Vagina (tissue), 2 donors: ENCODE measurements around the gene PHAF1.

Source experiments
- CTCF ChIP-seq, 3 experiments: fragments of 450-650 bp in 2 of 3; fragments of 200-600 bp in 1 of 3; sonication (generic) in 1 of 3; IDR thresholded peaks; one replicate each; pipeline ENCODE4 v1.5.1; 2017 to 2019; ENCODE audit warnings: antibody characterized with exemption in 3 of 3, mild to moderate bottlenecking in 2 of 3, moderate library complexity in 2 of 3
- POLR2A ChIP-seq, 2 donors: fragments of 450-650 bp; IDR thresholded peaks; one replicate each; pipeline ENCODE4 v1.6.1; 2017; ENCODE audit warnings: antibody characterized with exemption in 2 of 2, mild to moderate bottlenecking in 2 of 2, moderate library complexity in 2 of 2
- POLR2AphosphoS5 ChIP-seq, 2 donors: sonication (generic); formaldehyde crosslinking; IDR thresholded peaks; one replicate each; pipeline ENCODE4 v1.9.0; 2017; ENCODE audit warnings: antibody characterized with exemption in 2 of 2, mild to moderate bottlenecking in 2 of 2, low read depth in 1 of 2; ENCODE audit not compliant: insufficient read depth in 1 of 2

GRCh38 chr16:67194260-67194659 lies 84.5 kb downstream of the PHAF1 start:
- no peak for TF ChIP-seq CTCF (IDR thresholded peaks at IDR 0.05)
- TF ChIP-seq POLR2A (IDR thresholded peaks at IDR 0.05), result no peak
- no peak for TF ChIP-seq POLR2AphosphoS5 (IDR thresholded peaks at IDR 0.05; ENCODE audit: insufficient read depth in 1 of 2, low read depth in 1 of 2)
